Epithelial cell of proximal tubule (primary cell): ENCODE measurements around the gene SLC49A4. TPM values are rescaled to one million over a fixed set of nuclear protein-coding genes. Genes with fewer than 3 reads are reported as not detected.
"Not testable (repeated sequence)": the region's sequence is repeated elsewhere in the genome, so short reads cannot be mapped to it uniquely, and the experiment has no call there.

ENCODE experiments used
- DNase-seq: peaks from one replicate; pipeline ENCODE4 v3.0.0-alpha.2; 2011; ENCODE audit warnings: low read depth
- H3K4me3 ChIP-seq: 2 replicates; pipeline ENCODE4 v1.5.1; 2011; ENCODE audit warnings: low read depth, mild to moderate bottlenecking, low read length
- CTCF ChIP-seq: conservative IDR thresholded peaks from 2 replicates; pipeline ENCODE4 v1.5.1; 2012; ENCODE audit warnings: low read depth, mild to moderate bottlenecking, low read length
- total RNA-seq: library from RNA; depleted of rRNA; stranded (reverse); fragments of >200 nt; gene quantifications from 2 replicates; pipeline ENCODE4 v1.2.3, GENCODE V29; 2015

Gene SLC49A4, protein sequence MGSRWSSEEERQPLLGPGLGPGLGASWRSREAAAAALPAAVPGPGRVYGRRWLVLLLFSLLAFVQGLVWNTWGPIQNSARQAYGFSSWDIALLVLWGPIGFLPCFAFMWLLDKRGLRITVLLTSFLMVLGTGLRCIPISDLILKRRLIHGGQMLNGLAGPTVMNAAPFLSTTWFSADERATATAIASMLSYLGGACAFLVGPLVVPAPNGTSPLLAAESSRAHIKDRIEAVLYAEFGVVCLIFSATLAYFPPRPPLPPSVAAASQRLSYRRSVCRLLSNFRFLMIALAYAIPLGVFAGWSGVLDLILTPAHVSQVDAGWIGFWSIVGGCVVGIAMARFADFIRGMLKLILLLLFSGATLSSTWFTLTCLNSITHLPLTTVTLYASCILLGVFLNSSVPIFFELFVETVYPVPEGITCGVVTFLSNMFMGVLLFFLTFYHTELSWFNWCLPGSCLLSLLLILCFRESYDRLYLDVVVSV
- 10.3 and 12.2 TPM in 2 replicates for total RNA-seq

GRCh38 chr3:122794779-122795673 lies at the start of gene SLC49A4:
Gene SLC49A4 (plus strand): TSS chr3:122795069. CDS start chr3:122795193, 124 bp downstream.
- no peak for TF ChIP-seq CTCF
- no peak for DNase-seq
- peak within 1 kb of the TSS; percentile 72 for H3K4me3 ChIP-seq

DNA sequence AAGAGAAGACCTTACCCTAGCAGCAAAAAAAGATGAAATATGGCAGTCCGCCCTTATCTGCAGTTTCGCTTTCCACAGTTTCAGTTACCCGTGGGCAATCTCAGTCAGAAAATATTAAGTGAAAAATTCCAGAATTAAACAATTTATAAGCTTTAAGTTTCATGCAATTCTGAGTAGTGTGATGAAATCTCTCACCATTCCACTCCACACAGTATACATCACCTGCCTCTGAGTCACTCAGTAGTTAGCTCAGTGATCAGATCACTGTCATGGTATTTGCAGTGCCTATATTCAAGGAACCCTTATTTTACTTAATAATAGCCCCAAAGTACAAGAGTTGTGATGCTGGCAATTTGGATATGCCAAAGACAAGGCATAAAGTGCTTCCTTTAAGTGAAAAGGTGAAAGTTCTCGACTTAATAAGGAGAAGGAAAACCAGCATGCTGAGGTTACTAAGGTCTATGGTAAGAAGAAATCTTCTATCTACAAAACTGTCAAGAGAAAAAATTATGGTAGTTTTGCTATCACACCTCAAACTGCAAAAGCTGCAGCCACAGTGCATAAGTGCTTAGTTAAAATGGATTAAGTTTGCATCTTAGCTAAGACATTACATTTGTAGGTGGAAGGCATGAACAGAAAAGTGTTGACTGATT lies 49.4 kb upstream of the SLC49A4 start:
- DNase-seq: peak; percentile 59
- no peak overlapping the region for H3K4me3 ChIP-seq
- no peak for TF ChIP-seq CTCF

DNA sequence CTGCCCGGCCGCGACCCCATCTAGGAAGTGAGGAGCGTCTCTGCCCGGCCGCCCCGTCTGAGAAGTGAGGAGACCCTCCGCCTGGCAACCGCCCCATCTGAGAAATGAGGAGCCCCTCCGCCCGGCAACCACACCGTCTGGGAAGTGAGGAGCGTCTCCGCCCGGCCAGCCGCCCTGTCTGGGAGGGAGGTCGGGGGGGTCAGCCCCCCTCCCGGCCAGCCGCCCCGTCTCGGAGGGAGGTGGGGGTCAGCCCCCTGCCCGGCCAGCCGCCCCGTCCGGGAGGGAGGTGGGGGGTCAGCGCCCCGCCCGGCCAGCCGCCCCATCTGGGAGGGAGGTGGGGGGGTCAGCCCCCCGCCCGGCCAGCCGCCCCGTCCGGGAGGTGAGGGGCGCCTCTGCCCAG lies 47.6 kb upstream of the SLC49A4 start:
- not testable (repeated sequence) for H3K4me3 ChIP-seq, DNase-seq

- DNase-seq: no peak
- no peak for TF ChIP-seq CTCF
- no peak overlapping the region for H3K4me3 ChIP-seq
These were observed 46.5 kb upstream of the SLC49A4 start for GRCh38 chr3:122748347-122748746.

DNA sequence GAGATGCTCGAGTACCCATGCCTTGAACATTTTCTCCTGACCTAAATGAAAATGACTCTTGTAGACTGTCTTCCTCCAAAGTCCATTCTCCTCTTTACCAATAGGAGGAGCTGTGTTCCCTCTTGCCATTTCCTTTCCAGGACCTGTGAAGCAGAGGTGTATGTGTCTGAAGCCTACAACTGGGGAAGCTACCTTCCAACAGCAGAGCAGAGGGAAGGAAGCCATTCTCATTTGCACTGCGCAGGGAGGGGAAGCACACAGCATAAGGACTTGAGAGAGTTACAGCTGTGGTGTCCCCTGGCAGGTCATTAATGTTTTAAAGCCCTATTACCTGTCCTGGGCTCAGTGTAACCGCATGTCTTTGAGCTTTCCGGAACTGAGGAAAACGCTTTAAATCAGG lies 39.9 kb upstream of the SLC49A4 start:
- no peak for DNase-seq
- H3K4me3 ChIP-seq: no peak overlapping the region
- TF ChIP-seq CTCF: peak; percentile 97

- TF ChIP-seq CTCF: no peak
- no peak overlapping the region for H3K4me3 ChIP-seq
- no peak for DNase-seq
These were observed 39.4 kb upstream of the SLC49A4 start for GRCh38 chr3:122755491-122755890.
